CD4-positive, alpha-beta memory T cell (primary cell): Measurements from ENCODE around the gene DCN. TPM values are rescaled to one million over a fixed set of nuclear protein-coding genes. Genes with fewer than 3 reads are reported as not detected.

ENCODE experiments used
- CTCF ChIA-PET: fragments of 350-600 bp; sonication (Branson Sonifier 250); formaldehyde crosslinking; loops from one replicate; lab custom pipeline; 2021; ENCODE audit warnings: inconsistent platforms; ENCODE audit not compliant: partially characterized antibody; lab: Charles Lee
- POLR2A ChIA-PET: fragments of 350-600 bp; sonication (Branson Sonifier 250); formaldehyde crosslinking; loops from one replicate; lab custom pipeline; 2021; ENCODE audit not compliant: partially characterized antibody; lab: Charles Lee
- DNase-seq, 5 donors: peaks; one replicate each; pipeline versions ENCODE4 v3.0.0 to v3.0.0-alpha.2; 2020 to 2022; ENCODE audit warnings: mixed read lengths in 1 of 5
- H3K27ac ChIP-seq: one replicate; pipeline ENCODE4 v1.7.0; 2013; ENCODE audit warnings: low read depth, low read length
- H3K27me3 ChIP-seq: 2 replicates; pipeline ENCODE4 v1.7.0; 2013; ENCODE audit warnings: mild to moderate bottlenecking, low read length, moderate library complexity; ENCODE audit not compliant: insufficient read depth
- H3K36me3 ChIP-seq: 2 replicates; pipeline ENCODE4 v1.7.0; 2013; ENCODE audit warnings: mild to moderate bottlenecking, low read length, moderate library complexity; ENCODE audit not compliant: insufficient read depth
- H3K4me1 ChIP-seq: 2 replicates; pipeline ENCODE4 v1.7.0; 2013; ENCODE audit warnings: mild to moderate bottlenecking, low read length, moderate library complexity; ENCODE audit not compliant: insufficient read depth
- H3K4me3 ChIP-seq, 2 donors: one replicate each; pipeline ENCODE4 v1.7.0; 2013; ENCODE audit warnings: low read length in 2 of 2, mild to moderate bottlenecking in 1 of 2
- H3K9me3 ChIP-seq, 2 donors: one replicate each; pipeline ENCODE4 v1.7.0; 2013; ENCODE audit warnings: low read length in 2 of 2, control low read depth in 1 of 2; ENCODE audit not compliant: control insufficient read depth in 1 of 2
- H3K27ac Mint-ChIP-seq, 7 donors: one replicate each; pipeline ENCODE4 v1.8.0; 2020 to 2021; ENCODE audit warnings: mixed read lengths in 7 of 7, mild to moderate bottlenecking in 6 of 7, inconsistent platforms in 3 of 7, moderate library complexity in 3 of 7
- H3K27me3 Mint-ChIP-seq, 2 donors: one replicate each; pipeline ENCODE4 v1.8.0; 2020 to 2021; ENCODE audit warnings: mixed read lengths in 2 of 2
- H3K36me3 Mint-ChIP-seq, 2 donors: one replicate each; pipeline ENCODE4 v1.8.0; 2020 to 2021; ENCODE audit warnings: mixed read lengths in 2 of 2, inconsistent platforms in 1 of 2, mild to moderate bottlenecking in 1 of 2
- H3K4me1 Mint-ChIP-seq, 4 donors: one replicate each; pipeline ENCODE4 v1.8.0; 2020 to 2021; ENCODE audit warnings: mixed read lengths in 4 of 4, mild to moderate bottlenecking in 1 of 4
- H3K4me3 Mint-ChIP-seq, 8 donors: one replicate each; pipeline ENCODE4 v1.8.0; 2020 to 2021; ENCODE audit warnings: mixed read lengths in 8 of 8, mild to moderate bottlenecking in 7 of 8, moderate library complexity in 6 of 8, inconsistent platforms in 3 of 8
- H3K9me3 Mint-ChIP-seq, 8 donors: one replicate each; pipeline ENCODE4 v1.8.0; 2020 to 2021; ENCODE audit warnings: mixed read lengths in 8 of 8, mild to moderate bottlenecking in 5 of 8, inconsistent platforms in 3 of 8, moderate library complexity in 1 of 8
- intact Hi-C: fragments of 100-400 bp; cut with micrococcal nuclease; formaldehyde crosslinking; loops from one replicate; pipeline ENCODE4 v1.15.1; 2023
- polyA plus RNA-seq, 2 donors: library from polyadenylated mRNA; unstranded; fragments of 300-500 nt; fragmentation: Illumina TruSeq; gene quantifications; one replicate each; pipeline ENCODE4 v1.2.3, GENCODE V29; 2021
- total RNA-seq, 2 experiments: library from RNA; stranded (reverse); gene quantifications; one replicate each; pipeline ENCODE4 v1.2.3, GENCODE V29; 2021

DCN gene
- total and polyA plus RNA-seq, 4 experiments from 2014 or later, result not detected

- H3K4me1 Mint-ChIP-seq, result no peaks in the 10 kb centered on the region
- Histone ChIP-seq H3K27ac (no peak overlapping the region), H3K4me3 (no peak overlapping the region), H3K36me3 (no peaks in the 10 kb centered on the region), H3K9me3 (no peaks in the 10 kb centered on the region), H3K4me1 (no peaks in the 10 kb centered on the region), H3K27me3 (no peaks in the 10 kb centered on the region)
- H3K27me3 Mint-ChIP-seq, result no peaks in the 10 kb centered on the region
- ChIA-PET POLR2A (no interaction called here), CTCF (interaction anchor here (0.7 kb wide), 1 partner anchor 12 kb away, joined by 3 read pairs; the partner anchor contains the start of gene LUM)
- H3K27ac Mint-ChIP-seq, result no peak overlapping the region
- H3K4me3 Mint-ChIP-seq, result no peak overlapping the region
- intact Hi-C loops, result no loop called here
- no peaks in the 10 kb centered on the region for H3K36me3 Mint-ChIP-seq
- peaks cover 0 to 3% (median 0%) of the 10 kb centered on the region in 8 donors for H3K9me3 Mint-ChIP-seq
- no peak for DNase-seq
These were observed 59.2 kb downstream of the DCN start for GRCh38 chr12:91123236-91123916.

DNA sequence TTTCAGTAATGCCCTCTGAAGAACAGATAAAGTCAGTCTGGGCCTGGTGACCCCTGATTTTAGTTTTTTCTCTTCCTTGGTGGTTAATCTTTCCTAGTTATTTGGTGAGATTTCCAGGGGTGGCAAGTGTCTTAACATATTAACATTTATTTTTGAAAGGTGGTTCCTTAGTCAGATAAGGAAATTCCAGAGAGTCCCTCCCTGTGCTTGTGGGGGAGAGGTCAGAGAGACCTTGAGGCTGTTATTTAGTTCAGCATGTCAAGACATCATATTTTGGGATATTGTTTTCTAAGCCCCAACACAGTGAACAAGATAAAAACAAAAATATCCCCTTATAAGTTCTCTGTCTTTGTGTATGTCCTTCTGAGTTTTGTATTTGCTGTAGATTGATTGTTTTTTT, 61.8 kb downstream of the DCN start:
- no peak overlapping the region for H3K4me3 Mint-ChIP-seq
- Histone ChIP-seq H3K27me3 (no peaks in the 10 kb centered on the region), H3K4me3 (no peak overlapping the region), H3K36me3 (no peaks in the 10 kb centered on the region), H3K27ac (no peak overlapping the region), H3K9me3 (no peaks in the 10 kb centered on the region), H3K4me1 (no peaks in the 10 kb centered on the region)
- intact Hi-C loops, result no loop called here
- H3K4me1 Mint-ChIP-seq, result no peaks in the 10 kb centered on the region
- no peaks in the 10 kb centered on the region for H3K9me3 Mint-ChIP-seq
- no peaks in the 10 kb centered on the region for H3K27me3 Mint-ChIP-seq
- ChIA-PET POLR2A (no interaction called here), CTCF (no interaction called here)
- DNase-seq, result no peak
- no peaks in the 10 kb centered on the region for H3K36me3 Mint-ChIP-seq
- H3K27ac Mint-ChIP-seq, result no peak overlapping the region

DNA sequence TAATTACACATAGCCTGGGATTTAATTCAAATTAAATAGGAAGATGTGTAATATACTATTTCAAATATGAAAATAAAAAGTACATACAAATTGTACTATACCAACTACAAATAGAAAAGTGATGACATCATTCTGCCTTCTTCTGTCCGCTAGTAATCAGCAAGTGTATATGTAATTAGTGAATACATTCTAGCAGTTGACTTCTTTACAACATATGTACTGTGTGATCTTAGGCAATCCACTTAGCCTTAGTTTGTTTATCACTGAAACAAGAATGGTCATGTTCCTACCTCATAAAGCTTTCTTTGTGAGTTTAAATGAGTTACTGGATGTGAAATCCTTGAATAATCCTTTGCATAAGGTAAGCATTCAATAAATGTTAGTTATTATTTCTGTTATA, 63.5 kb downstream of the DCN start:
- Histone ChIP-seq H3K27me3 (no peaks in the 10 kb centered on the region), H3K4me3 (no peak overlapping the region), H3K4me1 (no peaks in the 10 kb centered on the region), H3K27ac (no peak overlapping the region), H3K9me3 (no peaks in the 10 kb centered on the region), H3K36me3 (no peaks in the 10 kb centered on the region)
- H3K4me3 Mint-ChIP-seq, result no peak overlapping the region
- no peaks in the 10 kb centered on the region for H3K9me3 Mint-ChIP-seq
- DNase-seq, result no peak
- H3K4me1 Mint-ChIP-seq, result no peaks in the 10 kb centered on the region
- intact Hi-C loops, result no loop called here
- no peaks in the 10 kb centered on the region for H3K27me3 Mint-ChIP-seq
- no peaks in the 10 kb centered on the region for H3K36me3 Mint-ChIP-seq
- no peak overlapping the region for H3K27ac Mint-ChIP-seq
- ChIA-PET POLR2A (no interaction called here), CTCF (no interaction called here)

- ChIA-PET CTCF (no interaction called here), POLR2A (no interaction called here)
- no peaks in the 10 kb centered on the region for H3K9me3 ChIP-seq
- H3K27ac Mint-ChIP-seq, result no peak overlapping the region
- H3K36me3 Mint-ChIP-seq, result no peaks in the 10 kb centered on the region
- no peaks in the 10 kb centered on the region for H3K9me3 Mint-ChIP-seq
- H3K27ac ChIP-seq, result no peak overlapping the region
- no peaks in the 10 kb centered on the region for H3K36me3 ChIP-seq
- H3K4me3 Mint-ChIP-seq, result no peak overlapping the region
- H3K27me3 ChIP-seq, result no peaks in the 10 kb centered on the region
- H3K4me1 ChIP-seq, result no peaks in the 10 kb centered on the region
- H3K4me3 ChIP-seq, result no peak overlapping the region
- DNase-seq, result no peak
- no peaks in the 10 kb centered on the region for H3K4me1 Mint-ChIP-seq
- no peaks in the 10 kb centered on the region for H3K27me3 Mint-ChIP-seq
- intact Hi-C loops, result no loop called here
These were observed 69.0 kb downstream of the DCN start for GRCh38 chr12:91113621-91114020.

- no peaks in the 10 kb centered on the region for H3K9me3 ChIP-seq
- H3K36me3 Mint-ChIP-seq, result no peaks in the 10 kb centered on the region
- H3K9me3 Mint-ChIP-seq, result no peaks in the 10 kb centered on the region
- no peak within 1 kb of the TSS for H3K4me3 ChIP-seq
- no peak within 1 kb of the TSS for H3K4me3 Mint-ChIP-seq
- H3K27ac Mint-ChIP-seq, result no peak within 1 kb of the TSS
- no peak within 1 kb of the TSS for H3K27ac ChIP-seq
- ChIA-PET CTCF (interaction anchor here (0.6 kb wide), 1 partner anchor 12 kb away, joined by 3 read pairs; no protein-coding TSS in a partner anchor), POLR2A (no interaction called here)
- H3K27me3 Mint-ChIP-seq, result no peaks in the 10 kb centered on the region
- no peaks in the 10 kb centered on the region for H3K27me3 ChIP-seq
- intact Hi-C loops, result no loop called here
- H3K36me3 ChIP-seq, result no peaks in the 10 kb centered on the region
- H3K4me1 ChIP-seq, result no peaks in the 10 kb centered on the region
- DNase-seq, result no peak
- H3K4me1 Mint-ChIP-seq, result no peaks in the 10 kb centered on the region
These were observed 71.0 kb downstream of the DCN start, which contains the start of gene LUM for GRCh38 chr12:91111366-91112325. Gene LUM (minus strand): TSS chr12:91111494. CDS start chr12:91108979, 2,515 bp downstream.

DNA sequence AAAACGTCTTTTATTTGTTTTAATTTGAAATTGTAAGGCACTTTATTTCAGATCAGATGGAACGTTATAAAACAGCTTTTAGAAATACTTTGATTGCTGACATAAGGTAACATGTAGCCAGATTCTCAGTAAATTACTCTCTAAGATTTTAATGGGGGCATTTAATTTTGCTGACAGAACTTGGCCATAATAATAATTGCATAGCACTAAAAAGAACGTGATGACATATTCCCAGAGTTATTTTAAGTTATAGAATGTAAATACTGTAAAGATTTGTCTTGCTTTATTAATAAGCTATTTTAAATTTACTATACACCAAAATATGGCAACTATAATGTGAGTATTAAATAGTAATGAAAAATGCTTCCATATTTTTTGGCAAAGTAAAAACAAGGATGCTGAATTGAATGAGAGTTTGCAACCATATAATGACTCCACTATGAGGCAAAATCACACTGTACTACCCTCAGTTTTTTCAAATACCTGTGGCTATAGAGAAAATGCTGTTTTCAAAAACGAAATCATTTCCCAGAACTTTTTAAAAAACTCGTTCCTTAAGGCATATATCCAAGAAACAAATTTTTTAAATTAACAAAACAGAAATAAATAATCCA, 72.2 kb downstream of the DCN start:
- ChIA-PET POLR2A (no interaction called here), CTCF (no interaction called here)
- no peak overlapping the region for H3K4me3 Mint-ChIP-seq

More for the DNA sequence above, 72.2 kb downstream of the DCN start:
- H3K36me3 ChIP-seq, result no peaks in the 10 kb centered on the region
- no peak for DNase-seq
- no peaks in the 10 kb centered on the region for H3K27me3 ChIP-seq
- intact Hi-C loops, result no loop called here
- no peaks in the 10 kb centered on the region for H3K9me3 ChIP-seq
- no peak overlapping the region for H3K4me3 ChIP-seq
- Mint-ChIP-seq H3K27ac (no peak overlapping the region), H3K4me1 (no peaks in the 10 kb centered on the region), H3K27me3 (no peaks in the 10 kb centered on the region), H3K36me3 (no peaks in the 10 kb centered on the region), H3K9me3 (peaks cover 0 to 3% (median 0%) of the 10 kb centered on the region in 8 donors)
- H3K4me1 ChIP-seq, result no peaks in the 10 kb centered on the region
- H3K27ac ChIP-seq, result no peak overlapping the region
